ENCODE measurements around the gene LANCL2. TPM values are rescaled to one million over a fixed set of nuclear protein-coding genes. Genes with fewer than 3 reads are reported as not detected.

The LANCL2 gene
- total RNA-seq, 1 donor from 2014 or later = 29.2 TPM

DNA sequence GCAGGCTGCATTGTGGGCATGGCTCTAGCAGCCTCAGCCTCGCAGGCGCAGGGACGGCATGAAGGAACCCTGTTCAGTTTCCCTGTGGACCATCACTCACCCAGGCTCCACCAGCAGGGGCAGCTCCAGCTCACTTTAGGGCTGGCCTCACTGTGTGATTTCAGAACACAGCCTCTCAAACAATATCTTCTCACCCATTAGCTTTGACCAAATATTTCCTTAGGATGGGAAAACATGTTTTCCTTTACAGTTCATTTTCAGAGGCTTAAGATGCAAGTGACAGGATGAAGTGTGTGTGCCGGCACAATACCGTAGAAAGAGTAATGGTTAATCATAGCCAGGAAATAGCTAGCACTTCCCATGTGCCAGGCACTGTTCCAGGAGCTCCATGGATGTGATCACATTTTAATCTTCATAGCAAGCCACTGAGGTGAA lies 58.2 kb downstream of the LANCL2 start:
- no peak for DNase-seq (ENCODE audit: low read depth)
- no peak overlapping the region for H3K4me3 ChIP-seq (ENCODE audit: low read depth, low read length)
- TF ChIP-seq, protein P1, sequence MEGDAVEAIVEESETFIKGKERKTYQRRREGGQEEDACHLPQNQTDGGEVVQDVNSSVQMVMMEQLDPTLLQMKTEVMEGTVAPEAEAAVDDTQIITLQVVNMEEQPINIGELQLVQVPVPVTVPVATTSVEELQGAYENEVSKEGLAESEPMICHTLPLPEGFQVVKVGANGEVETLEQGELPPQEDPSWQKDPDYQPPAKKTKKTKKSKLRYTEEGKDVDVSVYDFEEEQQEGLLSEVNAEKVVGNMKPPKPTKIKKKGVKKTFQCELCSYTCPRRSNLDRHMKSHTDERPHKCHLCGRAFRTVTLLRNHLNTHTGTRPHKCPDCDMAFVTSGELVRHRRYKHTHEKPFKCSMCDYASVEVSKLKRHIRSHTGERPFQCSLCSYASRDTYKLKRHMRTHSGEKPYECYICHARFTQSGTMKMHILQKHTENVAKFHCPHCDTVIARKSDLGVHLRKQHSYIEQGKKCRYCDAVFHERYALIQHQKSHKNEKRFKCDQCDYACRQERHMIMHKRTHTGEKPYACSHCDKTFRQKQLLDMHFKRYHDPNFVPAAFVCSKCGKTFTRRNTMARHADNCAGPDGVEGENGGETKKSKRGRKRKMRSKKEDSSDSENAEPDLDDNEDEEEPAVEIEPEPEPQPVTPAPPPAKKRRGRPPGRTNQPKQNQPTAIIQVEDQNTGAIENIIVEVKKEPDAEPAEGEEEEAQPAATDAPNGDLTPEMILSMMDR (conservative IDR thresholded peaks at IDR 0.05; ENCODE audit: low read depth, low read length) = peak; percentile 41

DNA sequence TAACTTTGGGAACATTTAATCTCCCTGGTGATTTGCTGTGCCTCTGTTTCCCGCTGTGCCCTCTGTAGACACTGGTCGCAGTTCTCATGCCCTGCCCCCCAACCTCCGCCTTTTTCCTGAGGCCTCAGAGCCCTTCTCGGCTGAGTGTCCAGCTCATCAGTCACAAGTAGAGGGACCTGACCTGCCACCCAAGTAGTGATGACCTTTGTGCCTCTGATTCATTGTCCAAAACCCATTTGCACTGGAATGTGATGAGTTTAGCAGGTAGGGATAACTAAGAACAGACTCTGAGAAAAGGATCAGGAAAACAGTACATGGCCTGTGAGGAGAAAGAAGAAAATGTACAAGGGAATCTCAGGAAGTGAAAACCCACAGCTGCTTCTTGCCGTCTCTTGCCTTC lies 58.8 kb downstream of the LANCL2 start:
- DNase-seq (ENCODE audit: low read depth) = no peak
- TF ChIP-seq, protein P1 (conservative IDR thresholded peaks at IDR 0.05; ENCODE audit: low read depth, low read length) = no peak
- H3K4me3 ChIP-seq (ENCODE audit: low read depth, low read length) = no peak overlapping the region

DNA sequence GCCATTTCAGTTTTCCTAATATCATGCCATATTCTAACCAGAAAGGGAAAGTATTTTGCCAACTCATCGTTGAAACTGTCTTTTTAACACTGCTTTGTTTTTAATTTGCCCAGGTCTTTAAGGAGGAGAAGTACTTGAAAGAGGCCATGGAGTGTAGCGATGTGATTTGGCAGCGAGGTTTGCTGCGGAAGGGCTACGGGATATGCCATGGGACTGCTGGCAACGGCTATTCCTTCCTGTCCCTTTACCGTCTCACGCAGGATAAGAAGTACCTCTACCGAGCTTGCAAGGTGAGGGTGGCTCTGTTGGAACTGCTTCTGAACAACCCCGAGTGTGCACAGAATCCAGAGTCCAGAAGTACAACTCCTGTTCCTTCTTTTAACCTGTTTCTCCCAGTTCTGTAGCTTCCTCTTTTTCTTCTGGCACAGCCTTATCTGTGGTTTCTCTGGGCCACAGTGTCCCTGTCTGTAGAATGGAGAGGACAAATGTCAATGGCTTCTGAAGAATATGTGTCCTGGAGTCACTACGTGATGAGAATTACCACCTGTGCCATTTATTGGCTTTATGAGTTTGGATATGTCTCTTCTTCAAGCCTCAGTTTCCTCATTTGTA lies 60.1 kb downstream of the LANCL2 start:
- DNase-seq (ENCODE audit: low read depth) = no peak
- H3K4me3 ChIP-seq (ENCODE audit: low read depth, low read length) = no peak overlapping the region
- TF ChIP-seq, protein P1 (conservative IDR thresholded peaks at IDR 0.05; ENCODE audit: low read depth, low read length) = no peak

DNA sequence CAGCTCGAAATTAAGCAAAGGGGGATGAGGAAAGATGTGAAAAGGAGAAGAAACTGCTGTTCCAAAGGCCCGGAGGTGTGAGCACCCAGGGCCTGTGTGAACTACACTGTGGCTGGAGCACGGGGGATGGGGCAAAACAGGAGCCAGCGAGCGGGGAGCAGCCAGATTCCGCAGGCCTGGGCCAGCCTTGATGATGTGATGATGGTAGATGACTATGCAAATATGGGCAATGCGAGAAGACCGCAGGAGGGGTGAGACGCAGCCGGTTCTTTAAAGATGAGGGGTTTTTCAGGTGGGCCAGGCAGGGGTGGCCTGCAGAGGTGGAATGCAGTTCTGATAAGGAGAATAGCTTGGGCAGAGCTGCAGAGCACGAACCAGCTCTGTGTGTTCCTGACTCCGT lies 61.5 kb downstream of the LANCL2 start:
- no peak overlapping the region for H3K4me3 ChIP-seq (ENCODE audit: low read depth, low read length)
- no peak for DNase-seq (ENCODE audit: low read depth)
- TF ChIP-seq, protein P1 (conservative IDR thresholded peaks at IDR 0.05; ENCODE audit: low read depth, low read length) = no peak

DNA sequence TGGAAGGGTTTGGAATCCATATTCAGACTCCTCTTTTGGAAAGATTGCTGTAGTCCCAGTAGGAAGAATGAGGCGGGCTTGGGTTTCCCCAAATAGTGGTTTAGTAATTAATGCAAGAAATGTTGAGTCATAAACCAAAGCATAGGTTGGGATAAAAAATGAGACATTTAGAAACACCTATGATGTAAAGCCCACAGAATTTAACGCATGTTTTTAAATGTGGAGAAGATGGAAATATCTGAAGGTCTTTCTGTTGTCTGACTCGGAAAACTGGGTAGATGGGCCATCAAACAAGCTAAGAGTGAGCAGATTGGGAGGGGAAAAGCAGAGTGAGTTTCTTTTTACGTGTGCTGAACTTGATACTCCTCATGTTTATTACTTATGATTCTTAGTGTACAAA lies 62.2 kb downstream of the LANCL2 start:
- DNase-seq (ENCODE audit: low read depth) = no peak
- TF ChIP-seq, protein P1 (conservative IDR thresholded peaks at IDR 0.05; ENCODE audit: low read depth, low read length) = no peak
- no peak overlapping the region for H3K4me3 ChIP-seq (ENCODE audit: low read depth, low read length)

DNA sequence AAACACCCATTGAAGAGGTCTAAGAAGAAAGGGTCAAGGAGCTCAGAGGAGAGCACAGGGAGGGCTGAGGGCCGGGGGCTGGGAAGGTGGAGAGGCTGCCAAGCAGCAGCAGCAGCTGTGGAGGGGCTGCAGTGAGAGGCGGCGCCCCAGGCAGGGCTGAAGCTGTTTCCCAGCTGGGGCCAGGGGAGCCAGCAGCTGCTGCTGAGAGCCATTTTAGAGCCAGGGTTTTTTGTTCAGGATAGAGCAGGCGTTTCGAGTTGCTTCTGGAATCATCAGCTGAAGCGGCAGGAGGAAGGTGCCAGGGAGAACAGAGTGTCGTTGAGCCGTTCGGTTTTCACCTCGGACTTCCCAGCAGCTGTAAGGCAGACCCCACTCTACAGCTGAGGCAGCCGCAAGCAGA lies 62.7 kb downstream of the LANCL2 start:
- TF ChIP-seq, protein P1 (conservative IDR thresholded peaks at IDR 0.05; ENCODE audit: low read depth, low read length) = no peak
- H3K4me3 ChIP-seq (ENCODE audit: low read depth, low read length) = no peak overlapping the region
- no peak for DNase-seq (ENCODE audit: low read depth)

DNA sequence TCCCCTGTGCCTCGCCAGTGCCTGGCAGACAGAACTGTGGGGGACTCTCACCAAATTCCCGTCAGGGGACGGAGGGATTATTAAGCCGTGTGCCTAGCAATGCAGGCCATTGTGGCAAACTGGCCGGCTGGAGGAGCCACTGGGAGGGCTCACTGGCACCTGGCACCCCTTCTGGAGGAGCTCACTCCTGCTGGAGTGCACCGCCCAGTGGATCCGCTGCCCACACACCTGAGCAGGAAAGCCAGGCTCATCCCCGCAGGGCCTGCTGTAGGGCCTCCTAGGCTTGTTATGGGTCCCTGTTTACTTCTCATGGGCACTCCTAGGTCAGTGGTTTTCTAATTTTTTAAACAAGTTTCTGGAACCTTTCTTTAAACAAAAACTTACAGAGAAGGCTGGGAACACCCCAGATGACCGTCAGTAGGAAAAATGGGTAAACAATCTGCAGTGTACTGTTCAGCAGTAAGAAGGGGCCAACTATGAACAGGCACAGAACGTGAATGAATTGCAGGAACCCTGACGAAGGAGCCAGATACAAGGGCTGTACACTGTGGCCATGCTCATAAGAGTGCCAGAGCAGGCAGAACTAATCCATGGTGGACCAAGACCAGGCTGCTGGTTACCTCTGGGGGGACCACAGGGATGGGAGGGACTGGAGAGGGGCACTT lies 64.8 kb downstream of the LANCL2 start:
- H3K4me3 ChIP-seq (ENCODE audit: low read depth, low read length) = no peak overlapping the region
- DNase-seq (ENCODE audit: low read depth) = no peak
- TF ChIP-seq, protein P1 (conservative IDR thresholded peaks at IDR 0.05; ENCODE audit: low read depth, low read length) = no peak
